Bronchus fibroblast of lung (primary cell): Measurements from ENCODE around the gene EEF1G. TPM values are rescaled to one million over a fixed set of nuclear protein-coding genes. Genes with fewer than 3 reads are reported as not detected.

Experiments used
- total RNA-seq: library from RNA; depleted of rRNA; stranded (reverse); fragments of >200 nt; gene quantifications from 2 replicates; pipeline ENCODE4 v1.2.3, GENCODE V29; 2015

Gene EEF1G, protein sequence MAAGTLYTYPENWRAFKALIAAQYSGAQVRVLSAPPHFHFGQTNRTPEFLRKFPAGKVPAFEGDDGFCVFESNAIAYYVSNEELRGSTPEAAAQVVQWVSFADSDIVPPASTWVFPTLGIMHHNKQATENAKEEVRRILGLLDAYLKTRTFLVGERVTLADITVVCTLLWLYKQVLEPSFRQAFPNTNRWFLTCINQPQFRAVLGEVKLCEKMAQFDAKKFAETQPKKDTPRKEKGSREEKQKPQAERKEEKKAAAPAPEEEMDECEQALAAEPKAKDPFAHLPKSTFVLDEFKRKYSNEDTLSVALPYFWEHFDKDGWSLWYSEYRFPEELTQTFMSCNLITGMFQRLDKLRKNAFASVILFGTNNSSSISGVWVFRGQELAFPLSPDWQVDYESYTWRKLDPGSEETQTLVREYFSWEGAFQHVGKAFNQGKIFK
- 1,643 and 1,652 TPM in 2 replicates for total RNA-seq

DNA sequence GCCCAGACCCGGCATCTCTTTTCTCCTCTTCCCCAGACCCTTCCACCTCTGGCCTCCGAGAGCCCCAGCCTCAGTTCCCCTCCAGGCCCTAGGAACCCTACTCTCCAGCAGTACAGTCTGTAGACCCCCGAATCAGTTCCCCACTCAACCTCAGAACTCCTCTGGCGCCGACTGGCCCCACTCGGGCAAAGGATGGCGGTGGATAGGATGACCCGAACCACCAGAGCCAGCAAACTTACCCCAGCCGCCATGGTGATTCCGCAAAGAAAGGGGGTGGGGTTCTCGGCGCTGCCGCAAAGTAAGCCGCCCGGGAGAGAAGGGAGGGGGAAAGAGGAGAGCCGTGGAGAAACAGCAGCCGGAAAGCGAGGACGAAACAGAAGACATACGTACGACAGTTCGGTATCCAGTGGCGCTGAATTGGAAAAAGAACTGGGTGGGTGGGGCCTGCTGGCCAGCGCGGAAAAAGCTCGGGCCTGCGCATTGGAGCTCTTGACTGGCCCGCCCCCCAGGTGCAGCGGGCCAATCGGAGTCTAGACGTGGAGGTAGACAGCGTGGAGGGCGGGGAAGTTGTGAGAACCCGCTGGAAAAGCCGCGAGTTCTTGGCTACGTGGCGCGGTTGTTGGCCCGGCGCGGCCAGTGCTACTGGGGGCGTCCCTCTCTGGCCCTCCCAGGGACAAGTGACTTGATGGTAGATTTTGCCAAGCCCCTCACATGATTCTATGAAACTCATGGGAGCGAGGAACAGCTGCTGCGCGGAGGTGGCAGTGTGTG, at the start of gene EEF1G:
TSS of gene EEF1G (minus strand) at position 300 of the 771 bp plus-strand sequence. CDS start at position 251, 49 bp downstream.

DNA sequence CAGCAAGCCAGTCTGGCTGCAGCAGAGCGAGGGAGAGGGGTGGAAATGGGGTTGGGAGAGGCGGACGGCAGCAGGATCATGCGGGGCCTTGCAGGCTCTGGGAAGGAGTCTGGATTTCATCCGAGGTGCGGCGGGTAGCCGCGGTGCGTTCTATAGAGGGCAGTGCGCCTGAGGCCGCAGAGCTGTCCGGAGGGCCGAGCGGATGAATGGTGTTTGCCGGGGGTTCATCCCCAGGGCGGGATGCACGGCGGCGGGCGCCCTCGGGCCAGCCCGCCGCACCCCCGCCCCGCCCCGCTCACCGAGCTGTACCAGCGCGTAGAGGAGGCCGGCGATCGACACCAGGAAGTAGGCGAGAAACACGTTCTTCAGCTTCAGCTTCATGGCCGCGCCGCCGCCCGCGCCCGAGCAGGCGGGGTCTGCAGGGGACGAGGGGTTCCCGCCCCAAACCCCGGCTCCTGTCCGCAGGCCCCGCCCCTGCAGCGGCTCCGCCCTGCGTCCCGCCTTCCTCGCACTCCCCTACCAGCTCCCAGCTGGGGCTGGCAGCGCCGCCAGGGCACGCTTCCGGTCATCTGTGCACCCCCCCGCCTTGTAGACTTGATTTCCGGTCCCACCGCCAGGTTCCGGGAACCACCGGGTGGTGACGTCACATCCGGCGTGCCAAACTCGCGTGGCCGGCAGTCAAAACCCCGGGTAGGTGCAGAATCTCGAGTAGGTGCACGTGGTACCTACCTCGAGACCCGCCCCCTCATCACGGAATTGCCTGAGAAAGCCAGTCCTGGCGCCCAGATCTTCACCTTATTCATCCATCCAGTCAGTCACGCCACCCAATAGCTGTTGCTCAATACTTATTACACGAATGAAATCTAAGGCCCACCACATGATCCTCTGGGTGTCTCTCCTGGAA, 48.1 kb upstream of the EEF1G start, which contains the start of gene B3GAT3:
TSS of gene B3GAT3 (minus strand) at position 420 of the 904 bp plus-strand sequence. CDS start at position 381, 39 bp downstream.

DNA sequence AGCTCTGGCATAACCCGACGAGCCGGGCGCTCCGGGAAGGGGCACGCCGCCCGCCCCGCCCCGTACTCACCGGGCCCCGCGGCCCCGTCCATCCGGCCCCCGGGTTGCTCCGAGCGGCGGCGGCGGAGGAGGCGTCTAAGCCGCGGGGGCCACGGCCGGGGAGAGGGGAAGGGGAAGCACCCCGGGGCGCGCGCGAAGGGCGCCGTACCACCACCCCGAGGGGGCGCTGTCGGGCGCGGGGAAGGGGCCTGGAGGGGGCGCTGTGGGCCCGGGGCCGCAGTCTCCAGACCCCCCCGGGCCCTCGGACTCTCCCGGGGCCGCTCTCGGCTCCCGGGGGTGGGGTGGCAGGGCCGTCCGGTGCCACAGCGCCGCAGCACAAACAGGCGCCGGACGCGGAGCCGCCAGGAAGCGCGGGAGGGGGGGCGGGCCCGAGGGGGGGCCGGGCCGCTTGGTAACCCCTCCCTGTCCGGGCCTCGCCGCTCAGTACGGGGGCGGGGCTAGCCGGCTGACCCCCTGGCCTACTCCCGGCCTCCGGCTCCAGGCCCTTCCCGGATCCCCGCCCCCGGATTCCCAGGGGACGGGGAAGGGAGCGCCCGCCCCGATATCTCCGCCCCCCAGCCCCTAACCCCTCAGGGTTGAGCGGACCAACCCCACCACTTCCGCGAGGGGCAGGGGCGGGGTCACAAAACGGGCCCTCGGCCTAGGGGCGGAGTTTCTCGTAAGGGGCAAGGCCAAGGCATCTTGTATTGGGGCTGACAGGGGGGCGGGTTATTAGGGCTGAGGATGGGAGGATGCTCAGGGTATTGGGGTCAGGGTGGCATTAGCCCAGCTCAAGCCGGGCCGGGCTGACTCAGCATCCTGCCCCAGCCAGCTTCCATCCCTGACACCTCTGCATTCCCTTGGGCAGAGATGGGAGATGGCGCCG, 38.9 kb upstream of the EEF1G start, which contains the start of the genes EML3 and ROM1:
TSS of gene EML3 (minus strand) at position 410 of the 925 bp plus-strand sequence. CDS start at position 92, 318 bp downstream.
TSS of gene ROM1 (plus strand) at position 892 of the 925 bp plus-strand sequence. CDS start at position 917, 25 bp downstream.

DNA sequence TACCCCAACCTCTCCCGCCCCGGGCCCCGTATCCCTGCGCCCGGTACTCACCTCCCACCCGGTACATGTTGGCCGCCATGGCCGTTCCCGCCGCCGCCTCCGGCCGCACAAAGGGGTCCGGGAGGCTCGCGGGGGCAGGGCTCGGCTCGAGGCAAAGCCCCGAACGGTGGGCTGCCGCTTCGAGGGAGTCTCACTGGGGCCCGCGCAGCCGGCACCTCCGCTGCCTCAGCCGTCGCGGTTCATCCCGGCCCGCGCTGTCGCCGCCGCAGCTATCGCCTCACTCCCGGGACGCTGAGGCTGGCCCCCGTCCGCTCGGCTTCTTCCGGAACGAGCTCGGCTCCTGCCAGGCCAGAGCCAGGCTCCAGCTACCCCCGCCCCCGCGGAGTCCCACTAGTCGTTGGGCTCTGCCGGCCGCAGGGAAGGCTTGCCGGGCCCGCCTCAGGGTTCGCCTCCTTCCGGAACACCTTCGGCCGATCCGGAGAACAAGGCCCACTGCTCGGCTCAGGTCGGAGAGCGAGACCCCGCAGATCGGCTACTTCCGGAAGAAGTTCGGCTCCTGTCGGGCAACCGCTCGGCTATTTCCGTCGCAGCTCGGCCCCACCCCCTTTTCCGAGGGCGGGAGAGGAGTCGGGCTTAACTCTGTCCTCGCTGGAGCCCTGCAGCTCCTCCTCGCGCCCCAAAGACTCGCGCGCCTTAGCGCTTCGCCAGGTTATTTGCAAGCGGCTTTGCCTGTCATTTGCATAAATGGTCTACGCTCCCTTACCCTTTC, 27.9 kb upstream of the EEF1G start, which contains the start of gene MTA2:
TSS of gene MTA2 (minus strand) at position 494 of the 769 bp plus-strand sequence. CDS start at position 79, 415 bp downstream.

DNA sequence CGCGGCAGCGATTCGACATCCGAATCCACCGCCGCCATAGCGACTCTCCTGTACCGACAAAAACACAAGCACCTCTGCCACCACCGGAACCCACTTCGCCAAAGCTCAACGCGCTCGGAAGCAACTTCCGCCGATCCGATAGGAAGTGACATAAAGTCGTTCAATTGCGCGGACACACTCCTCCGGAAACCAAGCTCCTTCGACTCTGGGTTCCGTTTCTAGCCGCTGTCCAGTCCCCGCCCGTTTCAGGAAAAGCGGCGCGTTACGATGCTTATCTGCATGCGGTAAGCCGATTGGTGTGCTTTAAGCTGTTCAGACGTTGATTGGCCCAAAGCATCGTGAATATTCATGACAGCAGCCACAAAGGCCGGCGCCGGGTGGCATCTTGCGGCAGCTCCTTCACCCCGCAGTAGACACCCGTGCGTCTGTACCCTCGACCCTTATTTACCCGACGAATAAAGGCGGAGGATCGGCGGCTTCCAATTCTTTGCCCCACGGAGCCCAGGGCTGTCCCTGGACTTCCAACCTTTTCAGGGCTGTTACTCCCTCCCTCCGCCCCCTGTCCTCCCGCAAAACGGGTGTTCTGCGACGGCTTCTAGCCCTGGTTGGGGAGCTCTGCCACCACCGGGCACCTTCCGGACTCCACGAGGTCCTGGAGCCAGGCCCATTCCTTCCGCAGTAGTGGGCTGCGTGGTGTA, 17.9 kb upstream of the EEF1G start, which contains the start of gene TUT1:
TSS of gene TUT1 (minus strand) at position 76 of the 698 bp plus-strand sequence. CDS start at position 38, 38 bp downstream.

DNA sequence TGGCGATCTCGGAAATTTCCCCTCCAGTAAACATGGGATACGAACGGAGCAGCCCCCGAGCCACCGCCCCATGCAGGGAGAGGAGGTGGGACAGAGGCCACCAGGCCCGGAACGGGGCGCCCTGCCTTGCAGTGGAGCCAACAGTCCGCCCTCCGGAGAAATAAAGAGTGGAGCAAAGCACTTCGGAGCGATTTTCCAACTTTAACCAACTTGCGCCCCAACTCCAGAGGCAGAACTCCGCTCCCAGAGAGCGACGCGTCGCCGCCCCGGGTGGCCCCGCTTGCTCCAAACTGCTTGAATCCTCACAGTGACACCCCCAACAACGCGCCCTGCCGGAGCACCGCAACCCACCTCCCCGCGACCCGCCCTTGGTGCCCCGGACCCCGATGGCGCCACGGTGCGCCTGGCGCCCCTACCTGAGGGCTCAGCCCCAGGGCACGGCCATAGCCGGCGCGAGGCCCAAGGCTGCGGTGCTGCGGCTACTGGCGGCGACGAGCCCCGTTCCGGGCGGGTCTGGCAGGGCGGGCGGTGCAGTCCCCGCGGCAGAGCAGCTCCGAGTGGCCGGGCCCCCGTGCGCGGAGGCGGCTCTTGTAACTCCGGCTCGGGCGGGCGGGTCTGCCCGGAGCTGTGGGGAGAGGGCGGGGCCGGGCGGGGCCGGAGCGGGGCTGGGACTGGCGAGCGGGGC, 27.3 kb downstream of the EEF1G start, which contains the start of gene AHNAK:
TSS of gene AHNAK (minus strand) at position 563 of the 685 bp plus-strand sequence. CDS start 10,708 bp downstream, outside the sequence.

Other genes starting within 250 kb of the EEF1G start
- gene ASRGL1, start 236.4 kb downstream of the EEF1G start, total RNA-seq, result 1.8 and 3.1 TPM in 2 replicates
- gene SCGB1A1, start 154.9 kb downstream of the EEF1G start, total RNA-seq, result not detected in 2 replicates
- 205 and 218 TPM in 2 replicates for gene AHNAK, start 27.1 kb downstream of the EEF1G start, total RNA-seq
- gene TUT1, start 17.6 kb upstream of the EEF1G start, total RNA-seq, result 8.2 and 9.8 TPM in 2 replicates
- gene MTA2, start 28.0 kb upstream of the EEF1G start, total RNA-seq, result 107 and 108 TPM in 2 replicates
- gene EML3, start 38.9 kb upstream of the EEF1G start, total RNA-seq, result 15.3 and 21.4 TPM in 2 replicates
- gene ROM1, start 39.4 kb upstream of the EEF1G start, total RNA-seq, result 1.9 and 4.7 TPM in 2 replicates
- 41.5 and 45.9 TPM in 2 replicates for gene B3GAT3, start 48.1 kb upstream of the EEF1G start, total RNA-seq
- 203 and 209 TPM in 2 replicates for gene GANAB, start 72.7 kb upstream of the EEF1G start, total RNA-seq
- gene INTS5, start 79.4 kb upstream of the EEF1G start, total RNA-seq, result 21.4 and 22.7 TPM in 2 replicates
- 128 and 158 TPM in 2 replicates for gene C11orf98, start 91.3 kb upstream of the EEF1G start, total RNA-seq
- gene CSKMT, start 91.4 kb upstream of the EEF1G start, total RNA-seq, result 12.2 and 13.8 TPM in 2 replicates
- gene UQCC3, start 97.8 kb upstream of the EEF1G start, total RNA-seq, result 12.1 and 14.3 TPM in 2 replicates
- gene LBHD1, start 98.4 kb upstream of the EEF1G start, total RNA-seq, result 4.9 and 9.1 TPM in 2 replicates
- gene UBXN1, start 105.2 kb upstream of the EEF1G start, total RNA-seq, result 126 and 148 TPM in 2 replicates
- 10.0 and 10.9 TPM in 2 replicates for gene LRRN4CL, start 115.6 kb upstream of the EEF1G start, total RNA-seq
- gene BSCL2, start 133.5 kb upstream of the EEF1G start, total RNA-seq, result 55.0 and 63.4 TPM in 2 replicates
- gene GNG3, start 133.8 kb upstream of the EEF1G start, total RNA-seq, result not detected in 2 replicates
- 6.1 and 7.0 TPM in 2 replicates for gene HNRNPUL2, start 153.6 kb upstream of the EEF1G start, total RNA-seq
- gene TTC9C, start 154.6 kb upstream of the EEF1G start, total RNA-seq, result 29.6 and 35.1 TPM in 2 replicates
- 9.4 and 10.7 TPM in 2 replicates for gene ZBTB3, start 180.3 kb upstream of the EEF1G start, total RNA-seq
- 157 and 185 TPM in 2 replicates for gene POLR2G, start 187.7 kb upstream of the EEF1G start, total RNA-seq
- gene TAF6L, start 197.5 kb upstream of the EEF1G start, total RNA-seq, result 17.7 and 22.0 TPM in 2 replicates
- 57.7 and 59.3 TPM in 2 replicates for gene TMEM179B, start 213.5 kb upstream of the EEF1G start, total RNA-seq
- 40.3 and 41.2 TPM in 2 replicates for gene TMEM223, start 218.1 kb upstream of the EEF1G start, total RNA-seq
- 20.5 and 26.0 TPM in 2 replicates for gene NXF1, start 231.5 kb upstream of the EEF1G start, total RNA-seq